Right kidney (tissue), 1 donor: Measurements from ENCODE around the gene GSG1L2.

Experiments used
- DNase-seq: peaks from one replicate; pipeline ENCODE4 v3.0.0-alpha.2; 2016

GSG1L2 gene

GRCh38 chr17:9824797-9825338, 3.0 kb upstream of the GSG1L2 start:
- DNase-seq = no peak

- no peak for DNase-seq
These were observed 2.2 kb upstream of the GSG1L2 start for GRCh38 chr17:9824094-9824493.

- DNase-seq = no peak
These were observed 1.4 kb downstream of the GSG1L2 start for GRCh38 chr17:9820448-9820847.

GRCh38 chr17:9818760-9819159, 3.1 kb downstream of the GSG1L2 start:
- no peak for DNase-seq

- peak; percentile 30 for DNase-seq
These were observed 4.8 kb downstream of the GSG1L2 start for GRCh38 chr17:9817086-9817485.

GRCh38 chr17:9816472-9816871, 5.4 kb downstream of the GSG1L2 start:
- DNase-seq = no peak

GRCh38 chr17:9814337-9814945, 7.4 kb downstream of the GSG1L2 start:
- DNase-seq = no peak

- DNase-seq = no peak
These were observed 8.7 kb downstream of the GSG1L2 start for GRCh38 chr17:9813166-9813565.

- DNase-seq = no peak
These were observed 10.3 kb downstream of the GSG1L2 start for GRCh38 chr17:9811537-9811936.

- DNase-seq = no peak
These were observed 10.8 kb downstream of the GSG1L2 start for GRCh38 chr17:9811086-9811485.

- DNase-seq = no peak
These were observed 11.6 kb downstream of the GSG1L2 start for GRCh38 chr17:9810100-9810949.

GRCh38 chr17:9809409-9809808, 12.5 kb downstream of the GSG1L2 start:
- DNase-seq = no peak

GRCh38 chr17:9806699-9807098, 15.2 kb downstream of the GSG1L2 start:
- no peak for DNase-seq

GRCh38 chr17:9805769-9806168, 16.1 kb downstream of the GSG1L2 start:
- DNase-seq = no peak

GRCh38 chr17:9802697-9803096, 19.2 kb downstream of the GSG1L2 start:
- no peak for DNase-seq

GRCh38 chr17:9802294-9802693, 19.6 kb downstream of the GSG1L2 start:
- no peak for DNase-seq

- no peak for DNase-seq
These were observed 20.4 kb downstream of the GSG1L2 start for GRCh38 chr17:9801505-9801904.

- DNase-seq = no peak
These were observed 23.2 kb downstream of the GSG1L2 start for GRCh38 chr17:9798724-9799123.

- DNase-seq = no peak
These were observed 23.9 kb downstream of the GSG1L2 start for GRCh38 chr17:9798008-9798407.

- no peak for DNase-seq
These were observed 29.6 kb downstream of the GSG1L2 start for GRCh38 chr17:9792181-9792840.

GRCh38 chr17:9790889-9791876, 30.7 kb downstream of the GSG1L2 start, which contains the start of gene DHRS7C:
TSS of gene DHRS7C (minus strand) at chr17:9791592. CDS start at chr17:9791284, 308 bp downstream.
- no peak for DNase-seq

GRCh38 chr17:9790316-9790715, 31.6 kb downstream of the GSG1L2 start:
- no peak for DNase-seq
